Stomach smooth muscle (tissue), 2 donors: ENCODE results near the gene DCC.

Experiments used
- H3K27ac ChIP-seq: one replicate; pipeline ENCODE4 v1.7.0; 2013; ENCODE audit warnings: mild to moderate bottlenecking, low read length, inconsistent platforms
- H3K27me3 ChIP-seq, 2 donors: one replicate each; pipeline ENCODE4 v1.7.0; 2013; ENCODE audit warnings: low read length in 2 of 2; ENCODE audit not compliant: insufficient read depth in 2 of 2, control insufficient read depth in 1 of 2
- H3K36me3 ChIP-seq, 2 donors: one replicate each; pipeline ENCODE4 v1.7.0; 2013; ENCODE audit warnings: low read length in 2 of 2; ENCODE audit not compliant: control insufficient read depth in 2 of 2, insufficient read depth in 2 of 2
- H3K4me1 ChIP-seq: one replicate; pipeline ENCODE4 v1.7.0; 2013; ENCODE audit warnings: low read length; ENCODE audit not compliant: control insufficient read depth, insufficient read depth
- H3K4me3 ChIP-seq, 2 donors: one replicate each; pipeline ENCODE4 v1.7.0; 2013; ENCODE audit warnings: low read length in 2 of 2
- H3K9ac ChIP-seq, 2 donors: one replicate each; pipeline ENCODE4 v1.7.0; 2013; ENCODE audit warnings: low read length in 2 of 2, mild to moderate bottlenecking in 1 of 2
- H3K9me3 ChIP-seq, 2 donors: one replicate each; pipeline ENCODE4 v1.7.0; 2013; ENCODE audit warnings: low read length in 2 of 2; ENCODE audit not compliant: control insufficient read depth in 2 of 2
- donor health status: healthy.
- donor health status: Pancreatic carcinoma.

Gene DCC, protein sequence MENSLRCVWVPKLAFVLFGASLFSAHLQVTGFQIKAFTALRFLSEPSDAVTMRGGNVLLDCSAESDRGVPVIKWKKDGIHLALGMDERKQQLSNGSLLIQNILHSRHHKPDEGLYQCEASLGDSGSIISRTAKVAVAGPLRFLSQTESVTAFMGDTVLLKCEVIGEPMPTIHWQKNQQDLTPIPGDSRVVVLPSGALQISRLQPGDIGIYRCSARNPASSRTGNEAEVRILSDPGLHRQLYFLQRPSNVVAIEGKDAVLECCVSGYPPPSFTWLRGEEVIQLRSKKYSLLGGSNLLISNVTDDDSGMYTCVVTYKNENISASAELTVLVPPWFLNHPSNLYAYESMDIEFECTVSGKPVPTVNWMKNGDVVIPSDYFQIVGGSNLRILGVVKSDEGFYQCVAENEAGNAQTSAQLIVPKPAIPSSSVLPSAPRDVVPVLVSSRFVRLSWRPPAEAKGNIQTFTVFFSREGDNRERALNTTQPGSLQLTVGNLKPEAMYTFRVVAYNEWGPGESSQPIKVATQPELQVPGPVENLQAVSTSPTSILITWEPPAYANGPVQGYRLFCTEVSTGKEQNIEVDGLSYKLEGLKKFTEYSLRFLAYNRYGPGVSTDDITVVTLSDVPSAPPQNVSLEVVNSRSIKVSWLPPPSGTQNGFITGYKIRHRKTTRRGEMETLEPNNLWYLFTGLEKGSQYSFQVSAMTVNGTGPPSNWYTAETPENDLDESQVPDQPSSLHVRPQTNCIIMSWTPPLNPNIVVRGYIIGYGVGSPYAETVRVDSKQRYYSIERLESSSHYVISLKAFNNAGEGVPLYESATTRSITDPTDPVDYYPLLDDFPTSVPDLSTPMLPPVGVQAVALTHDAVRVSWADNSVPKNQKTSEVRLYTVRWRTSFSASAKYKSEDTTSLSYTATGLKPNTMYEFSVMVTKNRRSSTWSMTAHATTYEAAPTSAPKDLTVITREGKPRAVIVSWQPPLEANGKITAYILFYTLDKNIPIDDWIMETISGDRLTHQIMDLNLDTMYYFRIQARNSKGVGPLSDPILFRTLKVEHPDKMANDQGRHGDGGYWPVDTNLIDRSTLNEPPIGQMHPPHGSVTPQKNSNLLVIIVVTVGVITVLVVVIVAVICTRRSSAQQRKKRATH (N-terminal part only)

GRCh38 chr18:52339891-52340371 is at the start of gene DCC:
Gene DCC (plus strand): TSS chr18:52340197. CDS start chr18:52340788, 591 bp downstream.
- Histone ChIP-seq H3K27ac (no peak within 1 kb of the TSS), H3K4me1 (peaks cover 14% of the 10 kb centered on the region), H3K9me3 (peaks cover 0 to 4% of the 10 kb centered on the region in 2 donors), H3K4me3 (peak within 1 kb of the TSS; percentile 51 to 52), H3K36me3 (no peaks in the 10 kb centered on the region), H3K9ac (no peak within 1 kb of the TSS), H3K27me3 (peaks cover 24 to 43% of the 10 kb centered on the region in 2 donors)

GRCh38 chr18:52310651-52311050 is 29.3 kb upstream of the DCC start:
- no peak overlapping the region for H3K4me3 ChIP-seq
- no peaks in the 10 kb centered on the region for H3K4me1 ChIP-seq
- no peak overlapping the region for H3K27ac ChIP-seq
- H3K36me3 ChIP-seq = no peaks in the 10 kb centered on the region
- no peak overlapping the region for H3K9ac ChIP-seq
- H3K27me3 ChIP-seq = no peaks in the 10 kb centered on the region
- no peaks in the 10 kb centered on the region for H3K9me3 ChIP-seq

- Histone ChIP-seq H3K4me3 (no peak overlapping the region), H3K27me3 (no peaks in the 10 kb centered on the region)
Measured at GRCh38 chr18:52311331-52311730, 28.7 kb upstream of the DCC start.

DNA sequence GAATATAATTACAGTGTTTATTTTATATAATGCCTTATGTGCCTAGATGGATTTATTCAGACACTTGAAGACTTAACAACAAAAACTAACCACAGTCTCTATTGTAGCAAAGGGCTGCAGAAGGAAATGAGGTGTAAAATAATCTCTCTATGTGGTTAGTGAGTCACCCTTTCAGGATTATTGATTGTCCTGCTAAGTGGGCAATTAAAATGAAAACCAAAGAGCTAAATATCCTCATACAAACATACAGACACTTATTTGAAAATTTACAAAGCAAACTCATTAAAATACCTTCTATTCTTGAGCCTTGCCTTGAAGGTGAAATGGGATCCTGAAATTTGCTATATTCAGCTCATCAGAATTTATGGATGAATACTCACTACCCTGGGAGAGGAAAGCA is 27.7 kb upstream of the DCC start:
- H3K4me3 ChIP-seq = no peak overlapping the region
- no peaks in the 10 kb centered on the region for H3K27me3 ChIP-seq
- no peaks in the 10 kb centered on the region for H3K4me1 ChIP-seq
- no peak overlapping the region for H3K27ac ChIP-seq
- no peaks in the 10 kb centered on the region for H3K36me3 ChIP-seq
- H3K9ac ChIP-seq = no peak overlapping the region
- H3K9me3 ChIP-seq = peaks cover 0 to 4% of the 10 kb centered on the region in 2 donors

More at GRCh38 chr18:52311331-52311730, 28.7 kb upstream of the DCC start:
- H3K4me1 ChIP-seq = no peaks in the 10 kb centered on the region
- no peak overlapping the region for H3K9ac ChIP-seq
- no peaks in the 10 kb centered on the region for H3K36me3 ChIP-seq
- peaks cover 0 to 3% of the 10 kb centered on the region in 2 donors for H3K9me3 ChIP-seq
- no peak overlapping the region for H3K27ac ChIP-seq

DNA sequence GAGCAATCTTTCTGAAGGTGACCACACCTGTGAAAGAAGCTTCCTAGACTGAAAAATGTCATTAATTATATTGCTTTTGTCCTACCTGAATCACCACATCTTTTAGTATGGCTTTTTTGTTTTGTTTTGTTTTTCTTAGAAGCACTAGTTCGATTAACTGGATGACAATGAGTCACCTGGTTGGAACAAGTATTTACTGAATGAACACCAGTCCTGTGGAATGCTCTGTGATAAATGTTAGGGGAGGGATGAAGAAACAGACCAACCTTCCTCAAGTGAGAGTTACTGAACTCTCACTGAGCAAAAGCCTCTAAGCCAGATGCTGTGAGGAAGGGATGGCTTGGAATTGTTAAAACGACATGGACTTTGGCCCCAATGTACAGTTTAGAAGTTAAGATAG is 26.8 kb upstream of the DCC start:
- Histone ChIP-seq H3K36me3 (no peaks in the 10 kb centered on the region), H3K4me1 (no peaks in the 10 kb centered on the region), H3K4me3 (no peak overlapping the region)

DNA sequence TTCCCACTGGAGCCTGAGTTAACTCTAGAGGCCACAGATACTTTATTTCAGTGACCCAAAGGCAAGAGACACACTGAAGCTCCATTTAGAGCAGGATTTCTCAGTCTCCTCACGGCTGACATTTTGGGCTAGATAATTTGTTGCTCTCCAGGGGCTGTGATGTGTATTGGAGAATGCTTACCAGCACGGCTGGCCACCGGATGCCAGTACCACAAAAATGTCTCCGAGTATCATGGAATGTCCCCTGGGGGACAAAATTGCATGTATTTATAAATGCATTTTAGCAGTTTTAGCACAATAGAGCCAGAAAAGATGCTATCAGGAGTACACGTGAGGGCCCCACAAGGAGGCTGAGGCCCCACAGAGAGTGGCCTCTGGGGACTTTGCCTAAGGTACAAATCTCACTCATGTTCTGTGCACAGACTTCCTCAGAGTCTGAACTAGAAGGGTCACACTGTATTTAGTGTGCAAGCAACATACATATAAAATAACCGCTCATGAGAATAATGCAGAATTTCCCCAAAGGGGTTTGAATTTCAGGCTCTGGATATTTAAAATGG is 20.5 kb upstream of the DCC start:
- H3K4me3 ChIP-seq = no peak overlapping the region
- no peaks in the 10 kb centered on the region for H3K27me3 ChIP-seq
- H3K27ac ChIP-seq = no peak overlapping the region
- peaks cover 0 to 4% of the 10 kb centered on the region in 2 donors for H3K9me3 ChIP-seq
- H3K4me1 ChIP-seq = no peaks in the 10 kb centered on the region
- H3K36me3 ChIP-seq = no peaks in the 10 kb centered on the region
- H3K9ac ChIP-seq = no peak overlapping the region

More for the DNA sequence above, 26.8 kb upstream of the DCC start:
- peaks cover 0 to 4% of the 10 kb centered on the region in 2 donors for H3K9me3 ChIP-seq
- H3K9ac ChIP-seq = no peak overlapping the region
- no peak overlapping the region for H3K27ac ChIP-seq
- H3K27me3 ChIP-seq = no peaks in the 10 kb centered on the region

DNA sequence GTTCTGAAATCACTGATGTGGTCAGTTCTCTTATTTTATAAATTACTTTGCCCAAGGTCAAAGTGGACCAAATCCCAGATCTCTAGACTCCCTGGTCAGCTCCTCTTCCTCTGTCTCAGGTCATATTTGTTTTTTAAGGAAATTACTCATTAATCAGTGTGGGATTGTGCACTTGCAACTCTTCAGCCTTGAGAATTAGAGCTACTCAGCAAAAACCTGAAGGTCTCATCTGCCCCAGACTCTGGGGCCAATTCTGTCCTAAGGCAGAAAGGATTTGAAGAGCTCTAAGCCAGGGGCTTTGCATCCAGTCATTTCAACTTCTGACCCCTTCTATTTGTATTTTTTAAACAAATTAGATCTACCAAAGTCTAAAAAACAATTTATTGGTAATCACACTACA is 17.7 kb upstream of the DCC start:
- no peak overlapping the region for H3K27ac ChIP-seq
- H3K27me3 ChIP-seq = no peaks in the 10 kb centered on the region
- H3K36me3 ChIP-seq = no peaks in the 10 kb centered on the region
- no peaks in the 10 kb centered on the region for H3K9me3 ChIP-seq
- no peaks in the 10 kb centered on the region for H3K4me1 ChIP-seq
- no peak overlapping the region for H3K4me3 ChIP-seq
- H3K9ac ChIP-seq = no peak overlapping the region

- Histone ChIP-seq H3K4me3 (no peak overlapping the region), H3K4me1 (no peaks in the 10 kb centered on the region), H3K9me3 (no peaks in the 10 kb centered on the region), H3K27me3 (no peaks in the 10 kb centered on the region), H3K36me3 (no peaks in the 10 kb centered on the region), H3K27ac (no peak overlapping the region), H3K9ac (no peak overlapping the region)
Measured at GRCh38 chr18:52323802-52324201, 16.2 kb upstream of the DCC start.

- Histone ChIP-seq H3K4me3 (no peak overlapping the region), H3K9me3 (no peaks in the 10 kb centered on the region), H3K9ac (no peak overlapping the region), H3K27ac (no peak overlapping the region), H3K27me3 (no peaks in the 10 kb centered on the region), H3K36me3 (no peaks in the 10 kb centered on the region), H3K4me1 (no peaks in the 10 kb centered on the region)
Measured at GRCh38 chr18:52325997-52326396, 14.0 kb upstream of the DCC start.

DNA sequence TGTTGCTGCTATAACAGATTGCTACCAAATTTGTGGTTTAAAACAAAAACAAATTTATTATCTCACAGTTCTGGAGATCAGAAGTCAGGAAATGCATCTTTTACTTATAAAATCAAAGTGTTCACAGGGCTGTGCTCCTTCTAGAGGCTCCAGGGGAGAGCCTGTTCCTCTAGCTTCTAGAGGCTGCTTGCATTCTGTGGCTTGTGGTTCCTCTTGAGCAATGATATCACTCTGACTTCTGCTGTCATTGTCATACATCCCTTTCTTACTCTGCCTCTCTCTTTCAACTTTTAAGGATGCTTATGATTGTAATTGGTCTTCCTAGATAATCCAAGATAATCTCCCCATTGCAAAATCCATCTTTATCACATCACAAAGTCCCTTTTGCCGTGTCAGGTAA is 6.1 kb upstream of the DCC start:
- Histone ChIP-seq H3K4me3 (no peak overlapping the region), H3K4me1 (no peaks in the 10 kb centered on the region), H3K27ac (no peak overlapping the region), H3K9me3 (peaks cover 0 to 5% of the 10 kb centered on the region in 2 donors), H3K9ac (no peak overlapping the region), H3K36me3 (no peaks in the 10 kb centered on the region), H3K27me3 (peaks cover 3 to 10% of the 10 kb centered on the region in 2 donors)
